ENCODE results near the gene BEND4.
"Not testable (repeated sequence)": the region's sequence is repeated elsewhere in the genome, so short reads cannot be mapped to it uniquely, and the experiment has no call there.

The BEND4 gene

DNA sequence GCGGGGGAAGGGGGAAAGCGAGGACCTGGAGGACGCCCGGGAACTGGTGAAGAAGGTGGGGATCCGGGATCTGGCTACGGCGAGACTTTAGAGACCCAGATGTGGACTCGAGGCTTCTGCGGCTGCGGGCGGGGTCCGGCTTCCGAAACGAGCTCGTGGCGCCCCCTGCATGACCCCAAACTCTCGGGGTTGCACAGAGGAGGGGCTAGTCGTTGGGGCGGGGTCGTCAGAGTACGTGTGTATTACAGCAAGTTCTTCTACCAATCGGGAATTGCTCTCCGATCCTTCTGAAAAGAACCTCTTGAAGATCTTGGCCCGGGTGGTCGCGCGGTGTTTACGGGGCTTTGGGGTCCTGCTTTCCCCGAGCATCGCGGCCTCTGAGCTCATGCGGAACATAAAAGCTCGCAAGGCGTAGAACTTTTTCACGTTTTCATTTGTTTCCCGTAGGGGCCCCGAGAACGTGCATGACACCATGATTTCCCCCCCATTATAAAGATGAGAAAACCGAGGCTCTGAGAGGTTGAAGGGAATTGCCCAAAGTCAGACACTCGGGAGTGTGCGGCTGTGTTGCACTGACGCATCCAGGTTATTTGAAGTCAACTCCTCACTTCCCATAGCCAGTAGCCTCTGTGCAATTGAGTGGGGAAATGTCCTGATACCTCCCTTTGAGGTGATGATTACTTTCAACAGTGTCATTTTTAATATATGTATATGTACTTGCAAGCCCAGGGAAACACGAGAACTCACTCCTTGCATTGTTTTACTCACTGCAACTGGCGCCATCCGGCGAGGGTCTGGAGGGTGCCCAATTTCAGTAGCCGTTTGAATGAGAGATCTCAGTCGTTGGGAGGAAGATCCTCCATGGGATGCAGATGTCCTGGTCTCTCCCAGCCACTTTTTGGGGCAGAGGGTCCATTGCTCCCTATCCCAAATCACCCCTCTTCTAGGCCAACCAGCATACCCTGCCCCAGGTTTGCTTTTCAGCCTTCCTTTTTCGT, at the start of gene BEND4:
TSS of gene BEND4 (minus strand) at position 149 of the 998 bp plus-strand sequence. CDS start 512 bp downstream, outside the sequence.
- DNase-seq = no peak

DNA sequence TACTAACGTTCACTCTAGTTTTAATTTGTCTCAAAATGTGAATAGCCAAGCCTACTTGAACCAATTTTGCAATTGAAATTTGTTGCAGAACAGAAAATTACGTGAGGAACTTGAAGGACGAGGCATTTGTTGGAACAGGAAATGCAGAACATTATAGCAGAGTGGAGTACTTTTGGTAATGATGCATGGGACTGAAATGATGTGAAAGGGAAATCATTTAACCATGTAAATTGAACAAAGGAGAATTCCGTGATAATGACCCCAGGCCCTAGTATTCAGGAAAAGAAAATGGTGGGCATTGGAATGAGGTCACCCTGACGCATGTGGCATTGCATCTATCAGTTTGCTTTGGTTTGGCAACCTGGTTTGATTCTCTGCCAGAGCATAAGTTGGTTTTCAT, 44.9 kb upstream of the BEND4 start:
- DNase-seq = no peak

GRCh38 chr4:42172921-42173320, 20.5 kb upstream of the BEND4 start:
- no peak for DNase-seq

DNA sequence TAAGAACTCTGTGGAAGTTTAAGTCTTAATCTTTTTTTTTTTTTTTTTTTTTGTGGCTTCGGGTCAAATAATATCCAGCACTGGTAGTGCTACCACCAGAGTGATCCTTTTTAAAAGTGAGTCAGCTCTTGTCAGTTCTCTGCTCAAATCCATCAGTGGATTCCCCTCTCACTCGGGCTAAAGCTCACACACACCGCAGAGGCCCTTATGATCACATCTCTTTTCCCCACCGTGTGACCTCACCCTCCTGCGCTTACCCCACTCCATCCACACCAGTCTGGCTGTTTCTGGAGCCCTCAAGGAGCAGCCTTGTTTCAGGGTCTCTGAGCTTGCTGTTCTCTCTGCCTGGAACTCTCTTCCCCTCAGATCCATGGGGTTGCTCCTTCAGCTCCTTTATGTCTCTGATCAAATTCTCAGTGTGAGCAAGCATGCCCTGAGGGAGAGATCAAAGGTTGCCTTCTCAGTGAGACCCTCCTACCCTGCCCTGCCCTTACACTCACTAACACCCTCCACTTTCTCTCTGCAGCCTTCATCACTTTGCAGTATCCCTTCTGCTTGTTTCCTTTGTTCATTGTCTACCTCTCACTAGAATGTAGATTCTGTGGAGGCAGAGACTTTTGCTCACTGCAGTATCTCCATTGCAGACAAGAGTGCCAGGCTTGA, 19.8 kb upstream of the BEND4 start:
- DNase-seq = no peak

GRCh38 chr4:42167709-42168108, 15.3 kb upstream of the BEND4 start:
- no peak for DNase-seq

- DNase-seq = not testable (repeated sequence)
Measured at GRCh38 chr4:42166186-42166585, 13.7 kb upstream of the BEND4 start.

- DNase-seq = no peak
Measured at GRCh38 chr4:42159271-42160001, 7.0 kb upstream of the BEND4 start.

DNA sequence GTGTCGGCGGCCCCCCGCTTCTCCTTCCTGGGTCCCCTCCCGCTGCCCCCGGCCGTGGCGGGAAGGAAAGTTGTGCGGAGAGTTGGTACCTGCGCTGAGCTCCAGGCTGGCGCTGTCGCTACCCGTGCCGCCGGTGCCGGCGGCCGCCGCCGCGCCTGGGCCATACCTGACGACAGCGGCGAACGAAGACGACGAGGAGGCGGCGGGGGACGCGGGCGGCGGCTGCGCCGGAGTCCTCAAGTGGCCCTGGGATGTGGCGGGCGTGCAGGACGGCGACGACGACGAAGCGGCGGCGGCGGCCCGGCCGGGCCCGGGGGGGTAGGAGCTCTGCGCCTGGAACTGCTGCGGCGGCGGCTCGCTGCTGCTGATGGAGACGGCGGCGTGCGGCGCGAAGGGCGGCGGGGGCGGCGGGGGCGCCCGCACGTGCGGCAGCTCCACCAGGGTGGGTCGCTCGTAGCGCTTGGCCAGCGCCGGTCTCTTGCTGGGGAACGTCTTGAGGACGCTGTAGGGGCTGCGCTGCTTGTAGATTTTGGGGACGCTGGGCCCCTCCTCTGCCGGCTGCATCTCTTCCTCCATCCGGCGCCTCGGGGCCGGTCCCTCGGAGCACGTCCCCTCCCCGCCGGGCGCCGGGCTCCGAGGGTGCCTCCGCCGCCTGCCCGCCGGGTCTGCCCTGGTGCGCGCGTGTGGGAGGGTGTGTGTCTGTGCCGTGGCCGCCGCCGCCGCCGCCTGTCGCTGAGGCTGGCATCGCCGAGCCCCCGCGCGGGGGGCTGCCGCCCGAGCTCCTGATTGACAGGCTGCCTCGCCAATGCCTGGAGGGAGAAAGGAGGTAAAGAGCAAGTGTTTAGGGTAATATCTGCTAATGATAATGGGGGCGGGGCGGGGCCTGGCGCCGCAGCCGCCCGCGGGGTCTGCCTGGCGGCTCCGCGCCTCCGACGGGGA, 618 bp downstream of the BEND4 start:
- peak; percentile 6 to 14 for DNase-seq

GRCh38 chr4:42150653-42151567, 1.5 kb downstream of the BEND4 start:
- no peak for DNase-seq

DNA sequence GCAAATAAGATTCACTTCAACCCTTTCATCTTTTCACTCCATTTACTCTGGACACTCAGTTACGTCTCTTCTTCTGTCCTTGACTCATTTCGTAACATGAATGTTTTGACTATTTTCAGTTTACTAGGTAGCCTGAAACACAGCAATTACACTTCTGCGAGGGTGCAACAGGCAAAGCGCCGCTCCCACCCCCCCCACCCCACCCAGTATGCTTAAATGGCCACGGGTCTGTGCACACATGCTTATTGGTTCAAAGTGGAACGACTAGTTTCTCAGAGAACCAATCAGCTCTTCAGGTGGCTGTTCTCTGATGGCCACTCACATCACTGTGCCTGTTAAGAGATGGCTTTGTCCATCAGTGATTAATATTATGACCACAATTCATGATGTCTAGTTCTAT, 3.5 kb downstream of the BEND4 start:
- DNase-seq = no peak

DNA sequence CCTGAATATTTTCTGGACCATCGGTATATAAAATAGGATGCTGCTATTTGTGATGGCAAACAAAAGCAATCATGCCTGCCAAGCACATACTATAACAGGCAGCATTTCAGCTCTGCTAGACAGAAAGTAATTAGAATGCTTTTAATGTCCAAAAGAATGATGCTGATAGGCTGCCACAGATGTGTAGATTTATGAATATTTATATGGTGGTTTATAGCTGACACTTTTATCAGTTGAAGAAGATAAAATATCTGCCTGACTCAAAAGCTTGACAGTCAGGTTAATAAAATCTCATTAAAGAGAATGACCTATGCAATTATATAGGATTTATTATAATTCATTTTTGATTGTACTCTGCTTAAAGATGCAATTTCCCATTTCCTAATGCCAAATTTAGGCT, 4.0 kb downstream of the BEND4 start:
- no peak for DNase-seq

DNA sequence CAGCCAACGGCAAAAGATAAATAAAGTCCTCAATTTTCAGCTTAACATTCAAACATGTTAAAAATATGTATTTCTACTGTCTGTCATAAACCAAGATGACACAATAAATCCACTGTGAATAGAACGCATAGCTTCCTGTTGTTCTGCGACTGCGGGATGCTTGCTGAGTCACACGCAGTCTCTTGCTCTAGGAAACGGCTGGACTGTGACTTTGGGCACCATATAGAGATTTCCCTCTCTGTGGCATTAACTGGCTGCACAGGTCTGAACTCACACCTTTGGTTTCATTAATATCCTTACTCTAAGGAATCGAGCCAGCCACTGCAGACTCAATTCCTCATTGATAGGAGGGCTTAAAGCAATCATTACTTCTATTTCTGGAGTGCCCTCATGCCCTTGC, 8.4 kb downstream of the BEND4 start:
- no peak for DNase-seq

DNA sequence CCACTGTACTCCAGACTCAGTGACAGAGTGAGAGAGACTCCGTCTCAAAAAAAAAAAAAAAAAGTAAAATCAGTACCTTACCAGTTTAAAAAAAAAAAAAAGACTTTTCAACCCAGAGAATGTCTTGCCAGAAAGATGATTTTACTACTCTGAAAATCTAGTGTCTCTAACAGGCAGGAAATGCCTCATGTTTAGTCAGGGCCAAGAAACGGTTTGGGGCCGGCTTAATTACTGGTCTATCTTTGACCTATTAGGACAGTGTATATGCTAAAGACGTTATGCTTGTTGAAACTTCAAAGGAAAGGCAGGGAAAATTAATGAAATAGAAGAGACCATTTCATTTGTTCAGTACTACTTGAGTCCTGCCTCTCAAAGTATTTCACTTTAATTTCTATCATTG, 9.9 kb downstream of the BEND4 start:
- DNase-seq = no peak

GRCh38 chr4:42136371-42136770, 16.1 kb downstream of the BEND4 start:
- no peak for DNase-seq

- DNase-seq = no peak
Measured at GRCh38 chr4:42133006-42133405, 19.4 kb downstream of the BEND4 start.

DNA sequence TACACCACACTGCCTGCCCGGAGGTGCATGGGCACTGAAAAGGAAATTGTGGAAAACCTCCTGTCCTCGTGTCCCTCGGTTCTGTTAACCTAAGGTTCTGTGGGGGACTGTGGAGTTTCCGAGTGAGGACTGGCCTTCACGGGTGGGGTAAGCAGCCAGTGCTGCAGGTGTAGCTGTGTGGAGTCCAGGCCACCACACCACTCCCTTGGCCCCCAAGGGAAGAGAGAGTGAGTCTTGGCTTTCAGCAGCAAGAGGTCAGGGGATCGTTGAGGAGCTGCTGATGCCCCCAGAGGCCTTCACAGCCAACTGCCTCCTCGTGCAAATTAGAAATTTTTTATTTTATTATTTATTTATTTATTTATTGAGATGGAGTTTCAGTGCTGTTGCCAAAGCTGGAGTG, 20.4 kb downstream of the BEND4 start:
- DNase-seq = no peak

DNA sequence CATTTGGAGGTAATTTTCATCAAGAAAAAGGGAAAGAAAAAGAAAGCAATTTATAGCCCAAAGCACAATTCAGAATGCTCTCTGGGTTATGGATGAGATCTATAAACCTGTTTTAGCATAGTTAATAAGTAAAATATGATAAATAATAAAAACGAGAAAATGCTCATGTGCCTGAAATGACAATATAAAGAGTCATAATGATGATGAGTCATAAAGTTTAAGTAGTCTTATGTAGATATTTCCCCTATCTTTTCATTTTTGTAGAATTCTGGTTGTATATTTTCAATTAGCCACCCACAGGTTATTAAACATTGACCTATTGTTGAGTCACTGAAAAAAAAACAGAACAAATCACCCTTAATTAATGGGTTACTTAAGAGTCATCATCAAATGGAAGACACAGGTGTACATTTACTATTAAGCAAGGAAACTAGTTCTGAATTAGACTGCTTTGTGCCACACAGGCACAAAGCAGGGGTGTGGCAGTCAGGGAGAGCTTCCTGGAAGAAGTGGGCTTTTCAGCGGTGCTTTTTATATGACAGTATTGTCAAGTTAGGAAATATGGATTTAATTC, 29.3 kb downstream of the BEND4 start:
- no peak for DNase-seq

DNA sequence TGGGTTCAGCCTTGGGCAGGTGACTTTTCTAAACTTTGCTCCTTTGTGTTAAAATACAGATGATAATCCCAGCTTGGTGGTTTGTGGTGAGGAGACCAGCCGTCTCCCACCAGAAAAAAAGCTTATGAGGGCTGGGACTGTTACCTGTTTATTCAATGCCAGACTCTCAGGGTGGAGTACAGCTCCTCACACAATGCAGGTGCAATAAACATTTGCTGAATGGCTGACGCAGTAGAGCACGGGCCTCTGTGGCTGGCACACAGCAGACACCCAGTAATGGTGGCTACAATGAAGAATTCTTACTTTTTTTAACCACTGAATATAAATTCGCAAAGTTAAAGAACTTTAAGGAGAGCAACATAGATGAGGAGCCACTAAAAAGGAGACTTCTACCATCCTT, 30.2 kb downstream of the BEND4 start:
- no peak for DNase-seq

GRCh38 chr4:42119886-42120285, 32.6 kb downstream of the BEND4 start:
- no peak for DNase-seq

GRCh38 chr4:42112846-42113245, 39.6 kb downstream of the BEND4 start:
- no peak for DNase-seq

DNA sequence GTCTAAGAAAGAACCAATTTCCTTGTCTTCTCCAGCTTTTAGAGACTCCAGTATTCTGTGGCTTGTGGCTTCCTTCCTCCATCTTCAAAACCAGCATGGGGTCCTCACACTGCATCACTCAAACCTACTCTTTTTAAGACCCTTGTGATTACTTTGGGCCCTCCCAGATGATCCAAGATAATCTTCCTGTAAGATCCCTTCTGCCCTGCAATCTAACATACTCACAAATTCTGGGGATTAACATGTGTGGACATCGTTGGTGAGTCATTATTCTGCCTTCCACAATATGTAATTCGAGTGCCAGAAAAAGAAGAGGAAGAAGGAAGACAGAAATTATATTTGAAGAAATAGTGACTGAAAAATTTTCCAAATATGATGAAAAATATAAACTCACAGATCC, 47.9 kb downstream of the BEND4 start:
- no peak for DNase-seq

Data from activated CD4-positive, alpha-beta T cell treated with anti-CD3 and anti-CD28 coated beads for 4 hours (primary cell).